ENCODE measurements around the gene SLC24A3.

DNA sequence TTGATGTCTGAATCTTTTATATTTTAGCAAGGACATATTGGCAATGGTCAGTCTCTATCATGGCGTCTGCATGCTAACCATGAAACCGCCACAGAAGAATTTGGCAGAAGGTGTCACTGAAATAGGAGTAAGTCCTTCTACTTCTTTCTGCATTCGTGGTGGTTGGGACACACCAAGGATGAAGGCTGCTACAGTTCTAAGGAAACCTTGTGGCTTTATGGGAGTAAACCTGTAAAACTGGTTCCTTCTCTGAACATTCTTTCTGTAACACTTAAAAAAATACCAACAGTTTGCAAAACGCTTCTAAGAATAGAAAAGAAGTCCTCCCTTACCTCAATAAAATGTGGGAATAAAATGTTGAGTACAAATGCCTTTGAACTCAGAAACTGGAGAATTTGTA is 195.3 kb downstream of the SLC24A3 start:
- TF ChIP-seq, protein P1, sequence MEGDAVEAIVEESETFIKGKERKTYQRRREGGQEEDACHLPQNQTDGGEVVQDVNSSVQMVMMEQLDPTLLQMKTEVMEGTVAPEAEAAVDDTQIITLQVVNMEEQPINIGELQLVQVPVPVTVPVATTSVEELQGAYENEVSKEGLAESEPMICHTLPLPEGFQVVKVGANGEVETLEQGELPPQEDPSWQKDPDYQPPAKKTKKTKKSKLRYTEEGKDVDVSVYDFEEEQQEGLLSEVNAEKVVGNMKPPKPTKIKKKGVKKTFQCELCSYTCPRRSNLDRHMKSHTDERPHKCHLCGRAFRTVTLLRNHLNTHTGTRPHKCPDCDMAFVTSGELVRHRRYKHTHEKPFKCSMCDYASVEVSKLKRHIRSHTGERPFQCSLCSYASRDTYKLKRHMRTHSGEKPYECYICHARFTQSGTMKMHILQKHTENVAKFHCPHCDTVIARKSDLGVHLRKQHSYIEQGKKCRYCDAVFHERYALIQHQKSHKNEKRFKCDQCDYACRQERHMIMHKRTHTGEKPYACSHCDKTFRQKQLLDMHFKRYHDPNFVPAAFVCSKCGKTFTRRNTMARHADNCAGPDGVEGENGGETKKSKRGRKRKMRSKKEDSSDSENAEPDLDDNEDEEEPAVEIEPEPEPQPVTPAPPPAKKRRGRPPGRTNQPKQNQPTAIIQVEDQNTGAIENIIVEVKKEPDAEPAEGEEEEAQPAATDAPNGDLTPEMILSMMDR (IDR thresholded peaks at IDR 0.05): no peak
- TF ChIP-seq EZH2 (IDR thresholded peaks at IDR 0.05): no peak
